HCT116 (cell line): ENCODE results near the gene UMAD1.

Experiments used
- CBX3 ChIP-seq: IDR thresholded peaks from 2 replicates; pipeline ENCODE4 v1.6.1; 2012; ENCODE audit warnings: low read depth
- CTCF ChIP-seq, 3 experiments: fragments of 200-600 bp in 1 of 3; sonication (generic) in 1 of 3; IDR thresholded peaks in 2 of 3; conservative IDR thresholded peaks in 1 of 3; 2 replicates each; pipeline ENCODE4 v1.5.1; 2012 to 2017; ENCODE audit warnings: low read depth in 2 of 3, low read length in 2 of 3, antibody characterized with exemption in 1 of 3, borderline replicate concordance in 1 of 3, control low read depth in 1 of 3, mild to moderate bottlenecking in 1 of 3, mixed read lengths in 1 of 3, mixed run types in 1 of 3, moderate library complexity in 1 of 3; ENCODE audit not compliant: insufficient read depth in 1 of 3
- EZH2 ChIP-seq: fragments of 200-600 bp; sonication (generic); IDR thresholded peaks from 2 replicates; pipeline ENCODE4 v1.6.1; 2017; ENCODE audit warnings: antibody characterized with exemption, mixed run types
- EZH2phosphoT487 ChIP-seq: fragments of 200-600 bp; IDR thresholded peaks from 2 replicates; pipeline ENCODE4 v1.6.1; 2018; ENCODE audit warnings: antibody characterized with exemption, borderline replicate concordance
- POLR2AphosphoS5 ChIP-seq: IDR thresholded peaks from 2 replicates; pipeline ENCODE4 v1.6.1; 2011; ENCODE audit warnings: mild to moderate bottlenecking, low read depth, low read length, moderate library complexity

GRCh38 chr7:7745966-7746365 lies 105.4 kb downstream of the UMAD1 start:
- TF ChIP-seq POLR2AphosphoS5 (no peak), CTCF (IDR thresholded peaks at IDR 0.05 in 2 of 3, conservative IDR thresholded peaks at IDR 0.05 in 1 of 3; ENCODE audit: borderline replicate concordance in 1 of 3, insufficient read depth in 1 of 3, low read depth in 2 of 3, low read length in 2 of 3) (no peak), CBX3 (no peak), EZH2phosphoT487 (no peak), EZH2 (no peak)
